GM18526 (cell line): ENCODE results near the gene KAZN.

ENCODE experiments used
- POLR2A ChIP-seq: IDR thresholded peaks from 3 replicates; pipeline ENCODE4 v1.6.1; 2011; ENCODE audit not compliant: insufficient read length; ENCODE audit errors: extremely low read depth

Gene KAZN

GRCh38 chr1:15075175-15075574 lies 476.7 kb downstream of the KAZN start:
- TF ChIP-seq POLR2A, result no peak

- no peak for TF ChIP-seq POLR2A
Measured at GRCh38 chr1:15075817-15076216, 477.3 kb downstream of the KAZN start.

GRCh38 chr1:15076807-15077206 lies 478.3 kb downstream of the KAZN start:
- TF ChIP-seq POLR2A, result no peak

GRCh38 chr1:15077384-15077783 lies 478.9 kb downstream of the KAZN start:
- TF ChIP-seq POLR2A, result no peak

- no peak for TF ChIP-seq POLR2A
Measured at GRCh38 chr1:15080328-15081007, 482.0 kb downstream of the KAZN start.

- TF ChIP-seq POLR2A, result no peak
Measured at GRCh38 chr1:15081102-15081501, 482.6 kb downstream of the KAZN start.

- TF ChIP-seq POLR2A, result no peak
Measured at GRCh38 chr1:15083578-15083977, 485.1 kb downstream of the KAZN start.

- TF ChIP-seq POLR2A, result no peak
Measured at GRCh38 chr1:15088281-15088971, 489.9 kb downstream of the KAZN start.

GRCh38 chr1:15089258-15089992 lies 490.9 kb downstream of the KAZN start:
- no peak for TF ChIP-seq POLR2A

GRCh38 chr1:15090373-15090772 lies 491.9 kb downstream of the KAZN start:
- no peak for TF ChIP-seq POLR2A

- TF ChIP-seq POLR2A, result no peak
Measured at GRCh38 chr1:15094056-15094455, 495.6 kb downstream of the KAZN start.

GRCh38 chr1:15094719-15095495 lies 496.4 kb downstream of the KAZN start:
- no peak for TF ChIP-seq POLR2A

GRCh38 chr1:15095496-15095875 lies 497.0 kb downstream of the KAZN start:
- no peak for TF ChIP-seq POLR2A

GRCh38 chr1:15096293-15096692 lies 497.8 kb downstream of the KAZN start:
- TF ChIP-seq POLR2A, result no peak

- no peak for TF ChIP-seq POLR2A
Measured at GRCh38 chr1:15098176-15099125, 500.0 kb downstream of the KAZN start.
